Testis (tissue), 3 donors: ENCODE data around the gene MED16. TPM values are rescaled to one million over a fixed set of nuclear protein-coding genes. Genes with fewer than 3 reads are reported as not detected.

Experiments
- DNase-seq: peaks from one replicate; pipeline ENCODE4 v3.0.0-alpha.2; 2019
- H3K27ac ChIP-seq, 2 donors: fragments of 200-600 bp; sonication (generic); one replicate each; pipeline ENCODE4 v1.5.1; 2019
- H3K27me3 ChIP-seq: fragments of 200-600 bp; sonication (generic); one replicate; pipeline ENCODE4 v1.5.1; 2019
- H3K36me3 ChIP-seq: fragments of 200-600 bp; sonication (generic); one replicate; pipeline ENCODE4 v1.5.1; 2017; ENCODE audit warnings: low read depth; ENCODE audit errors: missing control alignments
- H3K4me1 ChIP-seq: fragments of 200-600 bp; sonication (generic); one replicate; pipeline ENCODE4 v1.5.1; 2019
- H3K4me3 ChIP-seq, 2 donors: fragments of 200-600 bp; sonication (generic); one replicate each; pipeline ENCODE4 v1.5.1; 2017 to 2019
- H3K9me3 ChIP-seq: fragments of 200-600 bp; sonication (generic); one replicate; pipeline ENCODE4 v1.5.1; 2017
- CTCF ChIP-seq, 3 experiments: fragments of 450-650 bp in 2 of 3; fragments of 200-600 bp in 1 of 3; sonication (generic) in 1 of 3; IDR thresholded peaks; one replicate each; pipeline ENCODE4 v1.5.1; 2016 to 2019; ENCODE audit warnings: antibody characterized with exemption in 3 of 3, mild to moderate bottlenecking in 2 of 3, moderate library complexity in 1 of 3
- POLR2A ChIP-seq: fragments of 450-650 bp; IDR thresholded peaks from one replicate; pipeline ENCODE4 v1.6.1; 2017; ENCODE audit warnings: antibody characterized with exemption, mild to moderate bottlenecking, moderate library complexity
- WGBS, 2 donors: methylation state at CpG; one replicate each; pipeline ENCODE4 v1.1.5; 2018; 5-methylcytosine and 5-hydroxymethylcytosine counted together
- intact Hi-C: fragments of 100-400 bp; cut with DNase I; formaldehyde crosslinking; loops from one replicate; pipeline ENCODE4 v1.15.1; 2023; ENCODE audit warnings: low total_unique reads
- polyA plus RNA-seq: library from polyadenylated mRNA; stranded (reverse); fragments of 350-450 nt; fragmentation: Illumina TruSeq; extraction: RNeasy Lipid Tissue Mini Kit (QIAGEN cat#74804); gene quantifications from one replicate; pipeline ENCODE4 v1.2.3, GENCODE V29; 2014; ENCODE audit warnings: low read depth, low replicate concordance; ENCODE audit not compliant: insufficient read depth
- total RNA-seq, 2 donors: library from RNA; depleted of rRNA; stranded (reverse); fragments of >200 nt; gene quantifications; one replicate each; pipeline ENCODE4 v1.2.3, GENCODE V29; 2016

The MED16 gene
- total and polyA plus RNA-seq, 3 donors from 2014 or later, result 50.7 to 124 (median 94.7) TPM

GRCh38 chr19:887072-887471 is 5.9 kb downstream of the MED16 start:
- H3K27ac ChIP-seq, result no peak overlapping the region
- peaks cover 4% of the 10 kb centered on the region for H3K4me1 ChIP-seq
- no peaks in the 10 kb centered on the region for H3K9me3 ChIP-seq
- WGBS, 2 donors, result 83 to 87% methylated on average over 16 of the region's 16 CpGs
- TF ChIP-seq CTCF (IDR thresholded peaks at IDR 0.05) (no peak), POLR2A (no peak)
- no peaks in the 10 kb centered on the region for H3K36me3 ChIP-seq
- no peak for DNase-seq
- intact Hi-C loops, result no loop called here
- no peaks in the 10 kb centered on the region for H3K27me3 ChIP-seq
- no peak overlapping the region for H3K4me3 ChIP-seq

GRCh38 chr19:885536-886224 is 7.3 kb downstream of the MED16 start:
- Histone ChIP-seq H3K4me1 (no peaks in the 10 kb centered on the region), H3K9me3 (no peaks in the 10 kb centered on the region), H3K4me3 (no peak overlapping the region), H3K27me3 (no peaks in the 10 kb centered on the region), H3K36me3 (no peaks in the 10 kb centered on the region), H3K27ac (no peak overlapping the region)
- TF ChIP-seq POLR2A (no peak), CTCF (IDR thresholded peaks at IDR 0.05) (no peak)
- 95 to 98% methylated on average over 29 to 64 of the region's 64 CpGs for WGBS, 2 donors
- intact Hi-C loops, result no loop called here
- no peak for DNase-seq

- Histone ChIP-seq H3K27ac (no peak overlapping the region), H3K4me1 (no peaks in the 10 kb centered on the region), H3K4me3 (no peak overlapping the region), H3K27me3 (no peaks in the 10 kb centered on the region), H3K36me3 (no peaks in the 10 kb centered on the region), H3K9me3 (no peaks in the 10 kb centered on the region)
- intact Hi-C loops, result no loop called here
- TF ChIP-seq CTCF (IDR thresholded peaks at IDR 0.05) (no peak), POLR2A (no peak)
- DNase-seq, result no peak
- WGBS, 2 donors, result 87 to 92% methylated on average over 26 to 50 of the region's 51 CpGs
Observed at GRCh38 chr19:884420-885211, 8.4 kb downstream of the MED16 start.

- WGBS, 2 donors, result 93 to 95% methylated on average over 14 to 22 of the region's 22 CpGs
- no peaks in the 10 kb centered on the region for H3K9me3 ChIP-seq
Observed at GRCh38 chr19:883661-884211, 9.3 kb downstream of the MED16 start.

More at GRCh38 chr19:883661-884211, 9.3 kb downstream of the MED16 start:
- DNase-seq, result no peak
- Histone ChIP-seq H3K36me3 (no peaks in the 10 kb centered on the region), H3K4me1 (no peaks in the 10 kb centered on the region), H3K27me3 (no peaks in the 10 kb centered on the region), H3K4me3 (no peak overlapping the region), H3K27ac (no peak overlapping the region)
- intact Hi-C loops, result no loop called here
- TF ChIP-seq CTCF (IDR thresholded peaks at IDR 0.05), result no peak
- no peak for TF ChIP-seq POLR2A
